HepG2 (cell line): ENCODE data around the gene UBALD1. TPM values are rescaled to one million over a fixed set of nuclear protein-coding genes. Genes with fewer than 3 reads are reported as not detected.

Experiments used
- ASH2L ChIP-seq: fragments of 300-600, 200-600 bp; sonication (generic); IDR thresholded peaks from 2 replicates; pipeline ENCODE4 v1.7.0; 2017; ENCODE audit warnings: low read depth, mild to moderate bottlenecking, moderate library complexity, mixed read lengths, low read length; ENCODE audit not compliant: insufficient read length
- FOXJ3 ChIP-seq: sonication (generic); formaldehyde crosslinking; IDR thresholded peaks from 2 replicates; pipeline ENCODE4 v1.4.0; 2020; ENCODE audit warnings: missing genetic modification reagents, mild to moderate bottlenecking, borderline replicate concordance
- GLI4 ChIP-seq: sonication (generic); formaldehyde crosslinking; IDR thresholded peaks from 2 replicates; pipeline ENCODE4 v1.5.1; 2020; ENCODE audit warnings: missing genetic modification reagents, mild to moderate bottlenecking, moderate library complexity, borderline replicate concordance
- KLF9 ChIP-seq: IDR thresholded peaks from 2 replicates; pipeline ENCODE4 v1.6.1; 2016; ENCODE audit warnings: low read depth
- LBX2 ChIP-seq: sonication (generic); formaldehyde crosslinking; IDR thresholded peaks from 2 replicates; pipeline ENCODE4 v1.5.0; 2020; ENCODE audit warnings: missing genetic modification reagents, mild to moderate bottlenecking, borderline replicate concordance
- MAF1 ChIP-seq: sonication (generic); formaldehyde crosslinking; IDR thresholded peaks from 2 replicates; pipeline ENCODE4 v1.5.0; 2020; ENCODE audit warnings: missing genetic modification reagents, borderline replicate concordance
- SIX4 ChIP-seq: sonication (generic); formaldehyde crosslinking; IDR thresholded peaks from 2 replicates; pipeline ENCODE4 v1.4.0; 2020; ENCODE audit warnings: missing genetic modification reagents
- SKI ChIP-seq: fragments of 450-650 bp; IDR thresholded peaks from one replicate; pipeline ENCODE4 v1.6.1; 2018; ENCODE audit warnings: mild to moderate bottlenecking; ENCODE audit not compliant: partially characterized antibody
- SP140L ChIP-seq: sonication (generic); formaldehyde crosslinking; IDR thresholded peaks from 2 replicates; pipeline ENCODE4 v1.4.0; 2020; ENCODE audit warnings: missing genetic modification reagents, borderline replicate concordance
- ZBTB38 ChIP-seq: sonication (generic); formaldehyde crosslinking; IDR thresholded peaks from 2 replicates; pipeline ENCODE4 v1.5.1; 2020; ENCODE audit warnings: mild to moderate bottlenecking, missing genetic modification reagents
- ZBTB49 ChIP-seq: sonication (generic); formaldehyde crosslinking; IDR thresholded peaks from 2 replicates; pipeline ENCODE4 v1.4.0; 2020; ENCODE audit warnings: missing genetic modification reagents, borderline replicate concordance
- ZNF3 ChIP-seq: IDR thresholded peaks from 2 replicates; pipeline ENCODE4 v1.7.0; 2017; ENCODE audit warnings: inconsistent platforms
- ZNF362 ChIP-seq: sonication (generic); formaldehyde crosslinking; IDR thresholded peaks from 2 replicates; pipeline ENCODE4 v1.4.0; 2020; ENCODE audit warnings: missing genetic modification reagents, mild to moderate bottlenecking, borderline replicate concordance
- ZNF607 ChIP-seq: sonication (generic); formaldehyde crosslinking; IDR thresholded peaks from 2 replicates; pipeline ENCODE4 v1.5.1; 2020; ENCODE audit warnings: missing genetic modification reagents, mild to moderate bottlenecking, borderline replicate concordance
- ZNF614 ChIP-seq: IDR thresholded peaks from 2 replicates; pipeline ENCODE4 v1.6.1; 2018; ENCODE audit warnings: missing biosample characterization, missing genetic modification reagents, inconsistent platforms, borderline replicate concordance
- ZNF703 ChIP-seq: sonication (generic); formaldehyde crosslinking; IDR thresholded peaks from 2 replicates; pipeline ENCODE4 v1.5.1; 2020; ENCODE audit warnings: missing genetic modification reagents, mild to moderate bottlenecking, moderate library complexity, borderline replicate concordance
- ZNF740 ChIP-seq: sonication (generic); formaldehyde crosslinking; IDR thresholded peaks from 2 replicates; pipeline ENCODE4 v1.4.0; 2020; ENCODE audit warnings: missing genetic modification reagents
- ZNF775 ChIP-seq: sonication (generic); formaldehyde crosslinking; IDR thresholded peaks from 2 replicates; pipeline ENCODE4 v1.4.0; 2020; ENCODE audit warnings: missing genetic modification reagents, mild to moderate bottlenecking, moderate library complexity, borderline replicate concordance
- polyA plus RNA-seq, 8 experiments: library from polyadenylated mRNA; depleted of rRNA in 3 of 8; stranded (reverse) in 7 of 8; unstranded in 1 of 8; fragments of >200 nt; fragmentation: Illumina TruSeq in 4 of 8; extraction: Trizol in 4 of 8; gene quantifications; 2 replicates each; pipeline versions ENCODE4 v1.2.1 to v1.2.3, GENCODE V29; 2011 to 2016; ENCODE audit warnings: low read depth in 4 of 8, missing spikeins in 1 of 8, mixed read lengths in 1 of 8; ENCODE audit not compliant: insufficient read depth in 1 of 8
- total RNA-seq, 5 experiments: library from RNA; depleted of rRNA; stranded (reverse); fragments of >200 nt; fragmentation: Illumina TruSeq; extraction: Trizol; gene quantifications; 2 replicates each; pipeline ENCODE4 v1.2.3, GENCODE V29; 2016; ENCODE audit warnings: low read depth in 1 of 5
- TF ChIP-seq, protein P1 (sequence below): sonication (generic); formaldehyde crosslinking; IDR thresholded peaks from 2 replicates; pipeline ENCODE4 v1.4.0; 2020; ENCODE audit warnings: mild to moderate bottlenecking, missing genetic modification reagents
- TF ChIP-seq, protein P2 (sequence below): IDR thresholded peaks from 2 replicates; pipeline ENCODE4 v1.6.1; 2016; ENCODE audit warnings: mild to moderate bottlenecking

The UBALD1 gene
- total and polyA plus RNA-seq, 2 of the 13 experiments (the other 11 are each of a cell fraction or from before 2014, with no cell fraction given): 6.8 to 12.3 TPM

DNA sequence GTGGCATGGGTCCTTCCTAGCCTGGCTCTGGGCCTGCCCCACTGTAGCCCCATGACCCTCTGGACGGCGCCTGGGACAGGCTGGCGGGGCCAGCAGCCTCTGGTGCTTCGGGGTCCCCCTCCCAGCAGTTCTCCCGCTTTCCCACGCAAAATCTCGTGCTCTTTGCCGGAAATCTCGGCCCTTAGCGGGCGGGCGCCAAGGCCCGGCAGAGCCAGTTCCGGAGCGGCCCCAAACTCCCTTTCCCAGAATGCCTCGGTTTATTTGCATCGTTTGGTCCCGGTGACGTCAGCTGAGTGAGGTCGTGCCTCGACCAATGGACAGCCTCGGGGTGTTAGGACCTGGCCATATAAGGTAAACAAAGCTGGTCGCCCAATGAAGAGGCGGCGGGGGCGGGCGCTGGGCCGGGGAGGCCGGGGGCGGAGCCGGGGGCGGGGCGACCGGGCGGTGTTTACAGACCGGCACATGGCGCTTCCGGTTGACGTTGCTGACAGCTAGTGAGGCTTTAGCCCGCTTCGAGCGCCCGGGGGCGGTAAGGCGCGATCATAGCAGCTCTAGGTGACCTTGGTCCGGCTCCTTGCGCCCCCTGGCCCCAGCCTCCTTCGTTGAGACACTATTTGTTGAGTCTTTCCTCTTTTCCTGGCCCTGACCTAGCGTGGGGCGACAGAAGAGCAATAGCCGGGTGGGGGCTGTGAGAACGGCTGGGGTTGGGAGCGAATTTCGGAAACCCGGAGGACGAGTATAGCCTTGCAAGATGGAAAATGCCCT is 1.5 kb upstream of the UBALD1 start (continued):
- TF ChIP-seq LBX2 (no peak), KLF9 (CRISPR knock-in tag) (no peak), ZBTB49 (no peak), MAF1 (CRISPR knock-in tag) (peak; percentile 39; the same call in 1 of the 2 replicates), ZNF703 (peak; percentile 38; the same call in 1 of the 2 replicates), GLI4 (CRISPR knock-in tag) (no peak), ZNF362 (CRISPR knock-in tag) (no peak), FOXJ3 (CRISPR knock-in tag) (peak; percentile 65; the same call in 1 of the 2 replicates), ZNF614 (CRISPR knock-in tag) (no peak), ZNF775 (CRISPR knock-in tag) (no peak), SKI (no peak), ZNF607 (CRISPR knock-in tag) (no peak; the same call in 1 of the 2 replicates), ZBTB38 (CRISPR knock-in tag) (no peak; the same call in 1 of the 2 replicates), SIX4 (peak; percentile 40; the same call in 1 of the 2 replicates), ZNF740 (CRISPR knock-in tag) (no peak), ASH2L (peak; percentile 75), SP140L (CRISPR knock-in tag) (no peak), ZNF3 (CRISPR knock-in tag) (no peak)
- TF ChIP-seq, protein P1, sequence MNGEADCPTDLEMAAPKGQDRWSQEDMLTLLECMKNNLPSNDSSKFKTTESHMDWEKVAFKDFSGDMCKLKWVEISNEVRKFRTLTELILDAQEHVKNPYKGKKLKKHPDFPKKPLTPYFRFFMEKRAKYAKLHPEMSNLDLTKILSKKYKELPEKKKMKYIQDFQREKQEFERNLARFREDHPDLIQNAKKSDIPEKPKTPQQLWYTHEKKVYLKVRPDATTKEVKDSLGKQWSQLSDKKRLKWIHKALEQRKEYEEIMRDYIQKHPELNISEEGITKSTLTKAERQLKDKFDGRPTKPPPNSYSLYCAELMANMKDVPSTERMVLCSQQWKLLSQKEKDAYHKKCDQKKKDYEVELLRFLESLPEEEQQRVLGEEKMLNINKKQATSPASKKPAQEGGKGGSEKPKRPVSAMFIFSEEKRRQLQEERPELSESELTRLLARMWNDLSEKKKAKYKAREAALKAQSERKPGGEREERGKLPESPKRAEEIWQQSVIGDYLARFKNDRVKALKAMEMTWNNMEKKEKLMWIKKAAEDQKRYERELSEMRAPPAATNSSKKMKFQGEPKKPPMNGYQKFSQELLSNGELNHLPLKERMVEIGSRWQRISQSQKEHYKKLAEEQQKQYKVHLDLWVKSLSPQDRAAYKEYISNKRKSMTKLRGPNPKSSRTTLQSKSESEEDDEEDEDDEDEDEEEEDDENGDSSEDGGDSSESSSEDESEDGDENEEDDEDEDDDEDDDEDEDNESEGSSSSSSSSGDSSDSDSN (CRISPR knock-in tag): peak; percentile 64
- TF ChIP-seq, protein P2, sequence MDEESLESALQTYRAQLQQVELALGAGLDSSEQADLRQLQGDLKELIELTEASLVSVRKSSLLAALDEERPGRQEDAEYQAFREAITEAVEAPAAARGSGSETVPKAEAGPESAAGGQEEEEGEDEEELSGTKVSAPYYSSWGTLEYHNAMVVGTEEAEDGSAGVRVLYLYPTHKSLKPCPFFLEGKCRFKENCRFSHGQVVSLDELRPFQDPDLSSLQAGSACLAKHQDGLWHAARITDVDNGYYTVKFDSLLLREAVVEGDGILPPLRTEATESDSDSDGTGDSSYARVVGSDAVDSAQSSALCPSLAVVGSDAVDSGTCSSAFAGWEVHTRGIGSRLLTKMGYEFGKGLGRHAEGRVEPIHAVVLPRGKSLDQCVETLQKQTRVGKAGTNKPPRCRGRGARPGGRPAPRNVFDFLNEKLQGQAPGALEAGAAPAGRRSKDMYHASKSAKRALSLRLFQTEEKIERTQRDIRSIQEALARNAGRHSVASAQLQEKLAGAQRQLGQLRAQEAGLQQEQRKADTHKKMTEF: peak; percentile 75
